ENCODE data around the gene VWA5B1. TPM values are rescaled to one million over a fixed set of nuclear protein-coding genes. Genes with fewer than 3 reads are reported as not detected.

The VWA5B1 gene
- total RNA-seq, 2 donors from 2014 or later: 0.51 TPM; not detected in 1

- WGBS: 88% methylated on average over 2 of the region's 2 CpGs
- H3K27me3 ChIP-seq (replicated peaks; ENCODE audit: insufficient read depth): peaks cover 6% of the 10 kb centered on the region
Measured at GRCh38 chr1:20381961-20382360, 91.3 kb downstream of the VWA5B1 start.

DNA sequence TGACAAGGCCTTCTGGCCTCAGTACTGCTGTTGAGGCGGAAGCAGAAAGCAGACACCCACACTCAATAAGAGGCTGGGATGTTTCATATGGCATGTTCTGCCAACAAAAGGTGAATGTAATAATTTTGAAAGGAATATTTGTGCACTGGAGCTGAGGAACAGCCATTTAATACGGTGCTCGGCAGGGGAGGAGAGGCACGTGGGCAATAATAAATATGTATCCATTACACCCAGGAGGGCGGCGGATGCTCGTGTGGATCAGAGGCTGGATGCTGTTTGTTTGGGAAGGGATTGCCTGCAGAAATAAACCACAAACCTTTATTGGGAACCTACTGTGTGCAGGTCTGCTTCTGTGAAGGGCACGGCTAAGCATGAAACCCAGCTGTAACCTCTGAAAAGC lies 92.0 kb downstream of the VWA5B1 start:
- Histone ChIP-seq H3K9me3 (no peaks in the 10 kb centered on the region), H3K4me1 (replicated peaks) (no peaks in the 10 kb centered on the region), H3K27me3 (replicated peaks; ENCODE audit: insufficient read depth) (peaks cover 6% of the 10 kb centered on the region), H3K36me3 (no peaks in the 10 kb centered on the region), H3K27ac (no peak overlapping the region), H3K4me3 (no peak overlapping the region)
- DNase-seq (ENCODE audit: low spot score): no peak
- TF ChIP-seq POLR2AphosphoS5 (IDR thresholded peaks at IDR 0.05): no peak
- TF ChIP-seq POLR2A (IDR thresholded peaks at IDR 0.05): no peak
- no peak for TF ChIP-seq CTCF (IDR thresholded peaks at IDR 0.05)
- intact Hi-C loops (cut with DNase I): no loop called here
- 83% methylated on average over 8 of the region's 8 CpGs for WGBS

More at GRCh38 chr1:20381961-20382360, 91.3 kb downstream of the VWA5B1 start:
- intact Hi-C loops (cut with DNase I): no loop called here
- DNase-seq (ENCODE audit: low spot score): no peak
- Histone ChIP-seq H3K4me3 (no peak overlapping the region), H3K4me1 (replicated peaks) (no peaks in the 10 kb centered on the region), H3K9me3 (no peaks in the 10 kb centered on the region), H3K36me3 (no peaks in the 10 kb centered on the region), H3K27ac (no peak overlapping the region)
- no peak for TF ChIP-seq POLR2AphosphoS5 (IDR thresholded peaks at IDR 0.05)
- no peak for TF ChIP-seq POLR2A (IDR thresholded peaks at IDR 0.05)
- TF ChIP-seq CTCF (IDR thresholded peaks at IDR 0.05): no peak

DNA sequence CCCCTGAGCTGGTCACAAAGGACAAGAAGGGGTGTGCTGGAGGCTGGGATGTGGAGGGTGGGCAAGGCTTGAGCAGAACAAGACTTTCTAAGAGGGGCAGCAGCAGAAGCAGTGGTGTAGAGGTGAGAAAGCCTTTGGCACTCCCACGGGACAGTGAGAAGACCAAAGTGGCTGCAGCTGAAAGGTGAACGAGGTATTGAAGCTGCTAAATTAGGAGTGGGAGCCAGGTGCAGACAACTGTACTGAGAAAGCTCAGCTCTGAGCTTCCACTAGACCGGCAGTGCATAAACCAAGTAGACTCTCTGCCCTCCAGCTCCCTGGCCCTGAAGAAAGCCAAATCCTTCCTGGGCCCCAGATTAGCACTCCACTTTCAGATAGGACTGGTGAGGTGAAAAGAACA lies 93.0 kb downstream of the VWA5B1 start:
- H3K4me1 ChIP-seq (replicated peaks): no peaks in the 10 kb centered on the region
- intact Hi-C loops (cut with DNase I): no loop called here
- no peaks in the 10 kb centered on the region for H3K9me3 ChIP-seq
- TF ChIP-seq CTCF (IDR thresholded peaks at IDR 0.05) (no peak), POLR2A (IDR thresholded peaks at IDR 0.05) (no peak), POLR2AphosphoS5 (IDR thresholded peaks at IDR 0.05) (no peak)
- H3K4me3 ChIP-seq: no peak overlapping the region
- no peak overlapping the region for H3K27ac ChIP-seq
- peaks cover 6% of the 10 kb centered on the region for H3K27me3 ChIP-seq (replicated peaks; ENCODE audit: insufficient read depth)
- no peak for DNase-seq (ENCODE audit: low spot score)
- 57% methylated on average over 3 of the region's 3 CpGs for WGBS
- H3K36me3 ChIP-seq: no peaks in the 10 kb centered on the region

GRCh38 chr1:20385630-20386029 lies 95.0 kb downstream of the VWA5B1 start:
- Histone ChIP-seq H3K36me3 (no peaks in the 10 kb centered on the region), H3K27me3 (replicated peaks; ENCODE audit: insufficient read depth) (peaks cover 6% of the 10 kb centered on the region), H3K27ac (no peak overlapping the region), H3K4me3 (no peak overlapping the region), H3K4me1 (replicated peaks) (no peaks in the 10 kb centered on the region), H3K9me3 (no peaks in the 10 kb centered on the region)
- no peak for DNase-seq (ENCODE audit: low spot score)
- 39% methylated on average over 6 of the region's 6 CpGs for WGBS
- no peak for TF ChIP-seq POLR2A (IDR thresholded peaks at IDR 0.05)
- no peak for TF ChIP-seq CTCF (IDR thresholded peaks at IDR 0.05)
- intact Hi-C loops (cut with DNase I): no loop called here

DNA sequence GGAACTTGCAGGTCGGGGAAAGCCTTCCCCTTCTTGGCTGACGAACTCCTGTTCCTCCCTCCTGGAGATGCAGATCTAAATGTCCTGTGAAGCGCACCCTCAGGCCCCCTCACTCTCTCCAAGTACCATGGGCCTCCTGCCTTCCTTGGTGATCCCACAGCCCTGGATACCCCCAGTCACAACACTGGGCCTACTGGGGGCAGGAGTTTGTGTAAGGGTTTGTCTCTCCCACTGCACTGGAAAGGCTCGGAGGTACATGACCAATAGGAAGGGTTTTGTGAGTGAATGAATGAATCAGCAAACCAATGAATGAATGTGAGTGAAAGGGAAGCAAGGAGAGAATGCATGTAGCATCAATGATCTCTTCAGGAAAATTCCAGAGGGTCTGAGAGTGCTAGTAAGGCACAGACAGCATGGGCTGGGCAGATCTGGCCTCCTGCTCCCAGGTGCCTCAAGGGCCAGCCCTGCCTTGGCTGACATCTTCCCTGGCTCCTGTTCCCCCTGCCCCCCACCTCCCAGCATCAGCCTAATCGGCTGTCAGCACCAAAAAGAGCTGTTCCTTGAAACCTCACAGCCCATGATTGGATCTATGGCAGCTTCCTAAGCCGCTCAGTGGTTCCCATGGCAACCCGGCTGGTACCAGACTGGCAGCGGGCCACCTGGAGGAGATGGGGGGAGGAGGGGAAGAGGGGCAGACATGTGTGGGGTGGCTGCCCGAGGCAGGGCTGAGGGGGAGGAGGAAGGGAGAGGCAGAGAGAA lies 95.8 kb downstream of the VWA5B1 start:
- Histone ChIP-seq H3K36me3 (no peaks in the 10 kb centered on the region), H3K27ac (no peak overlapping the region), H3K9me3 (no peaks in the 10 kb centered on the region), H3K4me3 (no peak overlapping the region), H3K4me1 (replicated peaks) (no peaks in the 10 kb centered on the region), H3K27me3 (replicated peaks; ENCODE audit: insufficient read depth) (peaks cover 6% of the 10 kb centered on the region)
- no peak for DNase-seq (ENCODE audit: low spot score)
- WGBS: 44% methylated on average over 9 of the region's 9 CpGs
- TF ChIP-seq POLR2A (IDR thresholded peaks at IDR 0.05) (no peak), POLR2AphosphoS5 (IDR thresholded peaks at IDR 0.05) (no peak), CTCF (IDR thresholded peaks at IDR 0.05) (no peak)
- intact Hi-C loops (cut with DNase I): no loop called here

Data from prostate gland (tissue), 2 donors.